HG02588 (cell line): Measurements from ENCODE around the gene SPSB2.
"Not testable (repeated sequence)": the region's sequence is repeated elsewhere in the genome, so short reads cannot be mapped to it uniquely, and the experiment has no call there.

Experiments used
- ATAC-seq: cut with Tn5 transposase; IDR thresholded peaks from one replicate; pipeline ENCODE4 v1.9.1; 2021; ENCODE audit warnings: mild to moderate bottlenecking, moderate library complexity; ENCODE audit not compliant: unreplicated experiment

SPSB2 gene

DNA sequence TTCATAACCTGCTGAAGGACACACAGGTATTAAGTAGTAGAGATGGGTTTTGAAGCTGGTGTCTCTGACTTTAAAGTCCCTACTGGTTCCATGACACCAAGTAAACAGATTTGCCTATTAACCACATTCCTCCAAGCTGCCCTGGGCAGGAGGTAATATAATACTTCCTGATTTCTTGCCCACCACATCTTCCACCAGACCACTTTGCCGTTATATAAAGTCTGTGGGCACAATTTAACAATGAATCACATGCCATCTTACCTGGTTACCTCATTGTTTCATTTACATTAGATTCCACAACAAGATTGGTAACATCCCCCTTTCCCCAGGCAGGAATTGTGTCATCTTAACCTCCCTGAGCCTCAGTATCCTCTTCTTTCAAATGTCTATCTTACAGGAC is 30.6 kb upstream of the SPSB2 start:
- ATAC-seq = no peak

DNA sequence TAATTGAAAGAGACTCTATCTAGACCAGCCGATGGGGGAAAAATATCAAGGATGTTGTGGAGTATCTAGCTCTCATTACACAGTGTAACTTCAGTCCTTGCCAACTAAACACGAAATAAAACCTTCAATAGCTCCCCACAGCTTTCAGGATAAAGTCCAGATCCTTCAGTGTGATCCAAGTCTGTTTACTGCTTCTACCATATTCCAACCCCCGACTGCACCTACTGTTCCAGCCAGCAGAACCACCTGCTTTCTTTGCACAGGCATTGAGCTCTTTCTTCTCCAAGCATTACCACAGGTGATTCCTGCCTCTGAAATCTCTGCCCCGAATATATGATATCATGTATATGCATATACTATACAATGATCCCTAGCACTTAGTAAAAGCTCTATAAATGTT is 29.3 kb upstream of the SPSB2 start:
- ATAC-seq = no peak

DNA sequence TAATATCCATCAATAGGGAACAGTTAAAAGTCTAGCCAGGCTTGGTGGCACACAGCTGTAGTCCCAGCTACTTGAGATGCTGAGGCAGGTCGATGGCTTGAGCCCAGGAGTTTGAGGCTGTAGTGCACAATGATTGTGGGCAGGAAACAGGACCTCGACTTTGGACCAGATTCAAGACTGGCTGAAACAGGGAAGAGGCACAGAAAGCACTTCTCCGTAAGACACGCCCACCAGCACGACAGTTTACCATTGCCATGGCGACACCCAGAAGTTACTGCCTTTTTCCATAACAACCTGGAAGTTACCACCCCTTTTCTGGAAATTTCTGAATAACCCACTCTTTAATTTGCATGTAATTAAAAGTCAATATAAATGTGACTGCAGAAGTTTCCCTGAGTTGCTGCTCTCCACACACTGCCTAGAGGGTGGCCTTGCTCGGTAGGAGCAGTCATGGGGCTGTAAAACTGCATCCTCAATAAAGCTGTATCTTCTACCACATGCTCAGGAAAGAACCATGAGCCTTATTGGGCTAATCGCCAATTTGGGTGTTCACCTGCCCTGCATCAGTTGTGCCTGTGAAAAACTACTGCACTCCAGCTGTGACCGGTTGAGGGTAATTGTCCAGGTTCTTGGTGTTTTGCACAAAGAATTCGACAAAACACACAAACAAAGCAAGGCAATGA is 26.9 kb upstream of the SPSB2 start:
- ATAC-seq = no peak

DNA sequence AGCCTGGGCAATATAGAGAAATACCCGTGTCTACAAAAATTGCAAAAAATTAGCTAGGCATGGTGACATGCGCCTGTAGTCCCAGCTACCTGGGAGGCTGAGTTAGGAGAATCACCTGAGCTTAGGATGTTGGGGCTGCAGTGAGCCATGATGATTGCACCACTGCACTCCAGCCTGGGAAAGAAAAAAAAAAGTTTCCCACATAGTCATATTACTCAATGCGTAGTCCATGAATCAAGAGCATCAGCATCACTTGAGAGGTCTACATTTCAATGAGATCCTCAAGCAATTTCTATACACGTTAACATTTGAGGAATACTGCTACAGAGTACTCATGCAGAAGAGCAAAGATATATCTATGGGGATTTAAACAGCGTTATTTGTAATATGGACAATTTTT is 26.3 kb upstream of the SPSB2 start:
- no peak for ATAC-seq

DNA sequence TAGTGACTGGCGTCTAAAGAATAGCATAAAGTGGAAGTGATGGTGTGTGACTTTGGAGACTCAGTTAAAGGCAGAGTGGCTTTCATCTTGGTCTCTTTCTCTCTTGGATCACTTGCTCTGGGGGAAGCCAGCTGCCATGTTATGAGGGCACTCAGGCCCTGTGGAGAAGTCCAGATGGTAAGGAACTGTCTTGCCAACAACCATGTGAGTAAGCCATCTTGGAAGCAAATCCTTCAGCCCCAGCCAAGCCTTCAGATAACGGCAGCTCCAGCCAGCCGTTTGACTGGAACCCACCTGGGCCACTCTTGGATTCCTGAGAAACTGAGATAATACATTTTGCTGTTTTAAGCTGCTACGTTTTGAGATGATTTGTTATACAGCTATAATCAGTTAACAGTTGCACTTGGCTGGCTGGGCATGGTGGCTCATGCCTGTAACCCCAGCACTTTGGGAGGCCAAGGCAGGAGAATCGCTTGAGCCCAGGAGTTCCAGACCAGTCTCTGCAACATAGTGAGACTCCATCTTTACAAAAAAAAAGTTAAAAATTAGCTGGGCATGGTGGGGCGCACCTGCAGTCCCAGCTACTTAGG is 23.8 kb upstream of the SPSB2 start:
- no peak for ATAC-seq

DNA sequence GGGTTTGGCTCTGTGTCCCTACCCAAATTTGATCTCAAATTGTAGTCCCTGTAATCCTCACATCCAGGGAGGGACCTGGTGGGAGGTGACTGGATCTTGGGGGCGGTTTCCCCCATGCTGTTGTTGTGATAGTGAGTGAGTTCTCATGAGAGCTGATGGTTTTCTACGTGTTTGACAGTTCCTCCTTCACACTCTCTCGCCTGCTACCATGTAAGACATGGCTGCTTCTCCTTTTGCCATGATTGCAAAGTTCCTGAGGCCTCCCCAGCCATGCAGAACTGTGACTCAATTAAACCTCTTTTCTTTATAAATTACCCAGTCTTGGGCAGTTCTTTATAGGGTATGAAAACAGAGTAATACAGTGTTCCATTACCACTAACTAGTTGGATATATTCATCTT is 21.2 kb upstream of the SPSB2 start:
- ATAC-seq = no peak

DNA sequence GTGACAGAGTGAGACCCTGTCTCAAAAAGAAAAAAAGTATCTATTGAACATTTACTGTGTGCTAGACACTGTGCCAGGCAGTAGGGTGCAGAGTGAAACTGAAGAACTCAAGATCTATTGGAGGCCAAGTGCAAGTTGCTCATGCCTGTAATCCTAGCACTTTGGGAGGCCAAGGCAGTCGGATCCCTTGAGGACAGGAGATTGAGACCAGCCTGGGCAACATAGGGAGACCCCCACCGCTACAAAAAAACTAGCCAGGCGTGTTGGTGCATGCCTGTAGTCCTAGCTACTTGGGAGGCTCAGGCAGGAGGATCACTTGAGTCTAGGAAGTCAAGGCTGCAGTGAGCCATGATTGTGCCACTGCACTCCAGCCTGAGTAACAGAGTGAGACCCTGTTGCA is 19.6 kb upstream of the SPSB2 start:
- not testable (repeated sequence) for ATAC-seq

DNA sequence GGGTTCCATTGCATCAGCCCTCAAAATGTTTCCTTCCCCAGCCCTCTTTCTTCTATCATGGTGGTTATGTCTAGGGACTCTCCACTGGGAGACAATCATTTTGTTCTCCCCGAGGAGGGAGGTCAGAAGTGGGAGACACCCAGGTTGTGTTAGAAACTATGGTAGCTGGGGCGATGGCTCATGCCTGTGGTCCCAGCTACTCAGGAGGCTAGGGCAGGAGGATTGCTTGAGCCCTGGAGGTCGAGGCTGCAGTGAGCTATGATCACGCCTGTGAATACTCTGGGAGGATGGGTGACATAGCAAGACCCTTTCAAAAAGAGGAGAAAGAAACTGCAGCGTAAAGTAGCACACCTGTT is 18.5 kb upstream of the SPSB2 start:
- no peak for ATAC-seq

DNA sequence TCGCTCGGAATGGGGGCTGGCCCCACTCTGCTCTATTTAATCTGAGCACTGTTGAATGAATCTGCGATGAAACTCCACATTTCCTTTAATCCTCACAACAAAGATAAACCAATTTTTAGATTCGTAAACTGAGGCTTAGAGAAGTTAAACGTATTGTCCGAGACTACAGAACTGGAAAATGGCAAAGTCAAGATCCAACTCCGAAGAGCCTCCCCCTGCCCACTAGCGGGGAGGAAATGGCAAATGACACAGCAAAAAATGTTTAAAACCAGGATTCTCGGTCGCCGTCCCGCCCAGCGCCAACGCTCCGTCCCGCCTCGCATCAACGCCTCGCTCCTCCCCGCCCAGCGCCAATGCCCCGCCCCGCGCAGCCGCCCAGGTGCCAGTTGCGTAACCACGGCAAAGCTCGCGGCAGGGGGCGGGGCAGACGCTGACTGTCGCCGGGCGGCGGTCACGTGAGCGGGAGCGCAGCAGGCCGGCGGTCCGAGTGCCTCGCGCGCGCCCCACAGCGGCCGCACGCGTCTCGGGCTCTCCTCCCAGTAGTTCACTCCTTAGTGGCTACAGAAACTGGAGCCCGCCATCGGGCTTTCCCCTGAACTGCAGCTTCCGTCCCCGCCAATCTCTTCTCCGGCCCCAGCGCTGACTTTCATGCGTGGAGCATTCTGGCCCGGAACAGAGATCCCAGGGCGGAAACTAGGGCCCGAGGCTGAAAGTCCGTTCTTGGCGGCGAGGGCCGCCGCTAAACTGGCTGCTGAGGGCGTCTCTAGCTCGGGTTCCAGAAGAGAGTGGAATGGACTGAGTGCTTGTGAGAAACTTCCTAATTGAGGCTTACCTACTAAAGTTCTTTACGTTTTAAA is 17.9 kb upstream of the SPSB2 start:
- peak; percentile 93 for ATAC-seq

DNA sequence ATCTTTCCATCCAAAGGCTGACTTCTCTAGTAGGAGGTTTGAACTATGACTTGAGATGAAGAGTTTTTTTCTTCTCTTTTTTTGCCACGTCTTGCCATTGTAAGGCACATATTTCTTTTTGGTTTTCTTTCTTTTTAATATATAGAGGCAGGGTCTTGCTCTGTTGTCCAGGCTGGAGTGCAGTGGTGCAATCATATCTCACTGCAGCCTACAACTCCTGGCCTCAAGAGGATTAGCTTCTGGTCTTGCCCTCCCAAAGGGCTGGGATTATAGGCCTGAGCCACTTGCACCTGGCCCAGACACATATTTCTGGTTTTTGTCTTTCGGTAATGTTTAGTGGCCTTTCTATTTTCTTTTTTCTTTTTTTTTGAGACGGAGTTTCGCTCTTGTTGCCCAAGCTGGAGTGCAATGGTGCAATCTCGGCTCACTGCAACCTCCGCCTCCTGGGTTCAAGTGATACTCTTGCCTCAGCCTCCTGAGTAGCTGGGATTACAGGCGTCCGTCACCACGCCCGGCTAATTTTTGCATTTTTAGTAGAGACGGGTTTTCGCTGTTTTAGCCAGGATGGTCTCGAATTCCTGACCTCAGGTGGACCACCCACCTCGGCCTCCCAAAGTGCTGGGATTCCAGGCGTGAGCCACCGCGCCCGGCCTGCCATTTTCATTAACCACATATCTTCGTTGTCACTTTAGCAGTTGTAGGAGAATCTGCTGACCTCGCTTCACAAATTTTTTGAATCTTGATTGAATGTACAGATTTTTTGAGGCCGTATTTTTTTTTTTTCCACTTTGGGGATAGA is 16.9 kb upstream of the SPSB2 start:
- ATAC-seq = not testable (repeated sequence)

DNA sequence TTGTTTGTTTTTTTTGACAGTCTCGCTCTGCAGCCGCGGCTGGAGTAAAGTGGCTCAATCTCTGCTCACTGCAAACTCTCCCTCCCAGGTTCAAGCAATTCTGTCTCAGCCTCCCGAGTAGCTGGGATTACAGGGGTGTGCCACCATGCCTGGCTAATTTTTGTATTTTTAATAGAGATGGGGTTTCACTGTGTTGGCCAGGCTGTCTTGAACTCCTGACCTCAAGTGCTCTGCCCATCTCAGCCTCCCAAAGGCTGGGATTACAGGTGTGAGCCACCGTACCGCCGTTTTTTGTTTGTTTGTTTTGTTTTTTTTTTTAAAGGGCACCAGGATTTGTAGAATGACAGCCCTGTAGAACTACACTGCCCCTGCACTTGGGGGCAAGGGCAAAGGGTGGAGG is 15.7 kb upstream of the SPSB2 start:
- ATAC-seq = not testable (repeated sequence)

DNA sequence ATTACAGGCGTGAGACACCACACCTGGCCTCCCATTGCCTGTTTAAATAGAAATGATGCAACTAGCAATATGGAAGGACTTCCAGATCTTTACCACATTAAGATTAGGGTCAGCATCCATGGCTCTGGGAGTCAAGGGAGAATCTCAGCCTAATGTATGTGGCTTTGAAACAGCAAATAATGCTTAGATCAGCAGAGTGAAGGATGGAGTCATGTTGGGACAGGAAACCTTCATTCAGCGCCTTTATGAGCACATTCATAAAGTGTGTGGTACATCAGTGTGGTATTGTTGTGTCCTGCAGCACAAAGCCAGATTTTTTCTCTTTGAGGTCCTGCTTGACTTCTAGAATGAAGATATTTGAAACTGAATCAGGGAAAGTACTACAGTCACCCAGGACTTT is 15.3 kb upstream of the SPSB2 start:
- ATAC-seq = no peak

DNA sequence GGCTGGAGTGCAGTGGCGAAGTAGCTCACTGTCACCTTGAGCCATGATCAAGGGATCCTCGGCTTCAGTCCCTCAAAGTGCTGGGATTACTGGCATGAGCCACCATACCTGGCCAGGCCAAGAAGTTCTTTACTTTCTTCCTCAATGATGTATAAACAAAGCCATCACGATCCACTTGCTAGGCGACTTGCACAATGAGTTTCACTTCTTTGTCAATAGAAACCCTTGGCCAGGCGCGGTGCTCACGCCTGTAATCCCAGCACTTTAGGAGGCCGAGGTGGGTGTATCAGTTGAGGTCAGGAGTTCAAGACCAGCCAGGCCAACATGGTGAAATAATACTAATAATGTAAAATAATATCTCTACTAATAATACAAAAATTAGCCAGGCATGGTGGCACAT is 14.4 kb upstream of the SPSB2 start:
- ATAC-seq = no peak

DNA sequence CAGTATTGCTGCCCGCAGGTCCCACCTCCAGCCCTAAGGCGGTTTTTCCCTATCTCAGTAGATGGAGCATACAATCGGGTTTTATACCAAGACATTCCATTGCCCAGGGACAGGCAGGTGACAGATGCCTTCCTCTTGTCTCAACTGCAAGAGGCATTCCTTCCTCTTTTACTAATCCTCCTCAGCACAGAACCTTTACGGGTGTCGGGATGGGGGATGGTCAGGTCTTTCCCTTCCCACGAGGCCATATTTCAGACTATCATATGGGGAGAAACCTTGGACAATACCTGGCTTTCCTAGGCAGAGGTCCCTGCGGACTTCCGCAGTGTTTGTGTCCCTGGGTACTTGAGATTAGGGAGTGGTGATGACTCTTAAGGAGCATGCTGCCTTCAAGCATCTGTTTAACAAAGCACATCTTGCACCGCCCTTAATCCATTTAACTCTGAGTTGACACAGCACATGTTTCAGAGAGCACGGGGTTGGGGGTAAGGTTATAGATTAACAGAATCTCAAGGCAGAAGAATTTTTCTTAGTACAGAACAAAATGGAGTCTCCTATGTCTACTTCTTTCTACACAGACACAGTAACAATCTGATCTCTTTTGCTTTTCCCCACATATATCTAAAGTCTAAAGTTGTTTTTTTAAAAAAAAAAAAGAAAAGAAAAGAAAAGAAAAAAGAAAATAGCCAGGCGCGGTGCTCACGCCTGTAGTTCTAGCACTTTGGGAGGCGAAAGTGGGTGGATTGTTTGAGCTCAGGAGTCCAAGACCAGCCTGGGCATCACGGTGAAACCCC is 13.3 kb upstream of the SPSB2 start:
- ATAC-seq = not testable (repeated sequence)

DNA sequence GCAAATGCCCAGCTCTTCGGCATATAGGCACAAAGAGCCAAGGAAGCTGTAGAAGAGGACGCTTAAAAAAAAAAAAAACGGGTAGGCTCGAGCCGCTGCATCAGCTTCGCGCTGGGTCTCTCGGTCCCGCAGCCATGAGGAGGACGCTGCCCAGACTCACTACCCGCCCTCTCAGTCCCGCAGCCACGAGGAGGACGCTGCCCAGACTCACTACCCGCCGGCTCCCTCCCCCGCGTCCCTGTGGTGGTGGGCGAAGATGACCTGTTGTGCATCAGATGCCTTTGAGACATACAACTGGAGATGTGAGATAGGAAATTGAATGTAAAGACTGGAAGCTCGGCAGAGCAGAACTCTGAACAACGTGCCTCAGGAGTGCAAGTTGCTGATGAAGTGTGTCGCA is 11.4 kb upstream of the SPSB2 start:
- no peak for ATAC-seq

DNA sequence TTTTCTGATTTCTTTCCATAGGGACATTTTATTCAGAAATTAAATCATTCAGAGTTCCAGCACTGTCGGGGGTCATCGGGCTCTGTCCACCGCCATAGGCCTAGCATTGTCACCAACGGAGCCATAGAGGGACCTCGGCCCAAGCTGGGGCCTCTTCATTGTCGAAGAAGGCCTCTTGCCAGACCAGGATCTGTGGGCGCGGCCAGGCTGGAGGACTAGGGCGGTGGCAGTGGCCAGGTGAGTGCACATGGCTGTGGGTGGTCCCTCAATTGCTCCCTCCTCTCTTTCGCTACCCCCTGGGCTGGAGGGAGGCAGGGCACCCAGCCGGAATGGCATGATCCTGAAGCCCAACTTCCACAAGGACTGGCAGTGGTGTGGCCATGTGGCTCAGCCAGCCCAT is 10.6 kb upstream of the SPSB2 start:
- ATAC-seq = no peak

DNA sequence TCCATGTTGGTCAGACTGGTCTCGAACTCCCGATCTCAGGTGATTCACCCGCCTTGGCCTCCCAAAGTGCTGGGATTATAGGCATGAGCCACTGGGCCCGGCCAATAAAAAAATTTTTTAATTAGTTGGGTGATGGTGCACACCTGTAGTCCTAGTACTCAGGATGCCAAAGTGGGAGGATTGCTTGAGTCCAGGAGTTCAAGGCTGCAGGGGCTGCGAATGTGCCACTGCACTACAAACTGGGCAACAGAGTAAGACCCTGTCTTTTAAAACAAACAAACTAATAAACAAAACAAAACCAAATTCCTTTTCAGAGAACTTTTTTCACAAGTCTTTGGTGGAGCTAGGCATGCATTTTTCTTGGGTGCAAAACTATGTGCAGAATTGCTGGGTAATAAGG is 10.1 kb upstream of the SPSB2 start:
- no peak for ATAC-seq

DNA sequence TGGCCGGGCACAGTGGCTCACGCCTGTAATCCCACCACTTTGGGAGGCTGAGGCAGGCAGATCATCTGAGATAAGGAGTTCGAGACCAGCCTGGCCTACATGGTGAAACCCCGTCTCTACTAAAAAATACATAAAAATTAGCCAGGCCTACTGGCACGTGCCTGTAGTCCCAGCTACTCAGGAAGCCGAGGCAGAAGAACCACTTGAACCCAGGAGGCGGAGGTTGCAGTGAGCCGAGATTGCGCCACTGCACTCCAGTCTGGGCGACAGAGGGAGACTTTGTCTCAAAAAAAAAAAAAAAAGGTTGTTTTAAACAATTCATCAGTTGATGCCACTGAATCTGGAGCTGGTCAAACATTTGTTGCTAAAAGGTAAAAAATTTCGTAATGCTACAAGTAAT is 6.7 kb upstream of the SPSB2 start:
- not testable (repeated sequence) for ATAC-seq

DNA sequence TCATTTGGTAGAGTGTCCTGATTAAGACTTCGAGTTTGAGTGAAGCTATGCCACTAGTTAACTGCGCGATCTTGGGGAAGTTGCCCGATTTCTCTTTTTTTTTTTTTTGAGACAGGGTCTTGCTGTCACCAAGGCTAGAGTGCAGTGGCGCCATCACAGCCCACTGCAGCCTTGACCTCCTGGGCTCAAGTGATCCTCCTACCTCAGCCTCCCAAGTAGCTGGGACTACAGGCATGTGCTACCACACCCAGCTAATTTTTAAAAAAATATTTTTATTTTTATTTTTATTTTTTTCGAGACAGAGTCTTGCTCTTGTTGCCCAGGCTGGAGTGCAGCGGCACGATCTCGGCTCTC is 889 bp upstream of the SPSB2 start:
- ATAC-seq = not testable (repeated sequence)
